ENCODE results near the gene SLC26A2. TPM values are rescaled to one million over a fixed set of nuclear protein-coding genes. Genes with fewer than 3 reads are reported as not detected.

SLC26A2 gene
- total and polyA plus RNA-seq, 2 donors from 2014 or later = 2.2 to 18.4 TPM

DNA sequence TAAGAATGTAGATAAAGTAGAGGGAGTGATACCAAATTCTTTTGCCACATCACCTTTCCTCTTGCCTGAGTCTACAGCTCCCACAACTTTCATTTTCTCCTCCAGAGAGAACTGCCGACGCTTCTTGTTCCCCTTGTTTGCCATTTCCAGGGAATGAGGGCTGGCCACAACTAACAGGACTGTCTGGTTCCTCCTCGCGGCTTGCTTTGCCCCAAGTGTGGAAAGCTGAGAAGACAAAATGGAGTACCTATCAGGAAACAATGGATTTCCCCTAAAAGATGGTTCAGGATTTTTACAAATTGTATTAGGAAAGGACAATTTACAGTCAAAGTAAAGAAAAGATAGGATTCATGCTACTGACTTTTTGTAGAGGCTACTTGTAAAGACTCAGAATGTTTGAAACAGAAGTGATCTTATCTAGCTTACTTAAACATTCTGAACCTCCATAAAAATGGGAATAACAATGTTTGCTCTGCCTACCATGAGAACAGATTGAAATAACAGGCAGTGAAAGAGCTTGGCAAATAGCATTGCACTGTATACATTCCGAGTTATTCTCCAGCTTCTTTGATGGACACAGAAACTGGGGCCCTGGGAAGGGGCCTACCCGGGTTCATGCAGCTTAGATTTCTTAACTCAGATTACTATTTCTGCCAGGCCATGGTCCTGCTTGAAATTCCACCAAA, 35.8 kb downstream of the SLC26A2 start:
- Histone ChIP-seq H3K36me3 (ENCODE audit: control insufficient read depth in 2 of 3, insufficient read depth in 3 of 3, low read length in 3 of 3) (peaks cover 0 to 12% (median 3%) of the 10 kb centered on the region in 3 donors), H3K27ac (ENCODE audit: low read depth in 2 of 2, low read length in 2 of 2) (no peak overlapping the region), H3K4me3 (ENCODE audit: low read length in 3 of 3) (no peak overlapping the region), H3K9ac (ENCODE audit: low read length in 3 of 3) (no peak overlapping the region), H3K9me3 (ENCODE audit: control insufficient read depth in 2 of 3, insufficient read depth in 1 of 3, low read length in 3 of 3) (no peaks in the 10 kb centered on the region), H3K27me3 (ENCODE audit: control insufficient read depth, insufficient read depth, low read length) (no peaks in the 10 kb centered on the region), H3K4me1 (ENCODE audit: control insufficient read depth in 2 of 3, insufficient read depth in 2 of 3, low read depth in 1 of 3, low read length in 3 of 3) (peaks cover 0 to 13% (median 0%) of the 10 kb centered on the region in 3 donors)
- DNase-seq (no peak), FAIRE-seq (no peak)
- no peak for TF ChIP-seq CTCF (IDR thresholded peaks at IDR 0.05; ENCODE audit: borderline replicate concordance, extremely low read depth, insufficient read depth)
- intact Hi-C loops (cut with DNase I) = loop anchor here (5.0 to 10.0 kb wide), 2 partner anchors 164 to 362 kb away; no protein-coding TSS in a partner anchor

GRCh38 chr5:149998281-149998680, 37.7 kb downstream of the SLC26A2 start:
- intact Hi-C loops (cut with DNase I) = loop anchor here (5.0 to 10.0 kb wide), 2 partner anchors 166 to 363 kb away; no protein-coding TSS in a partner anchor
- FAIRE-seq = no peak
- TF ChIP-seq CTCF (IDR thresholded peaks at IDR 0.05; ENCODE audit: borderline replicate concordance, extremely low read depth, insufficient read depth) = no peak
- DNase-seq = no peak
- no peaks in the 10 kb centered on the region for H3K27me3 ChIP-seq (ENCODE audit: control insufficient read depth, insufficient read depth, low read length)
- H3K9me3 ChIP-seq (ENCODE audit: control insufficient read depth in 2 of 3, insufficient read depth in 1 of 3, low read length in 3 of 3) = no peaks in the 10 kb centered on the region
- no peak overlapping the region for H3K9ac ChIP-seq (ENCODE audit: low read length in 3 of 3)
- H3K4me3 ChIP-seq (ENCODE audit: low read length in 3 of 3) = no peak overlapping the region
- H3K36me3 ChIP-seq (ENCODE audit: control insufficient read depth in 2 of 3, insufficient read depth in 3 of 3, low read length in 3 of 3) = peaks cover 0 to 12% (median 3%) of the 10 kb centered on the region in 3 donors
- no peak overlapping the region for H3K27ac ChIP-seq (ENCODE audit: low read depth in 2 of 2, low read length in 2 of 2)
- H3K4me1 ChIP-seq (ENCODE audit: control insufficient read depth in 2 of 3, insufficient read depth in 2 of 3, low read depth in 1 of 3, low read length in 3 of 3) = peaks cover 0 to 17% (median 0%) of the 10 kb centered on the region in 3 donors

- Histone ChIP-seq H3K36me3 (ENCODE audit: control insufficient read depth in 2 of 3, insufficient read depth in 3 of 3, low read length in 3 of 3) (peaks cover 0 to 9% (median 3%) of the 10 kb centered on the region in 3 donors), H3K27ac (ENCODE audit: low read depth in 2 of 2, low read length in 2 of 2) (no peak overlapping the region), H3K9ac (ENCODE audit: low read length in 3 of 3) (peak overlapping the region in 2 of 3 donors; percentile 5 to 93), H3K9me3 (ENCODE audit: control insufficient read depth in 2 of 3, insufficient read depth in 1 of 3, low read length in 3 of 3) (no peaks in the 10 kb centered on the region), H3K4me1 (ENCODE audit: control insufficient read depth in 2 of 3, insufficient read depth in 2 of 3, low read depth in 1 of 3, low read length in 3 of 3) (peaks cover 0 to 17% (median 0%) of the 10 kb centered on the region in 3 donors), H3K27me3 (ENCODE audit: control insufficient read depth, insufficient read depth, low read length) (no peaks in the 10 kb centered on the region), H3K4me3 (ENCODE audit: low read length in 3 of 3) (peak overlapping the region; percentile 87 to 99 (median 98))
- no peak for DNase-seq
- no peak for FAIRE-seq
- no peak for TF ChIP-seq CTCF (IDR thresholded peaks at IDR 0.05; ENCODE audit: borderline replicate concordance, extremely low read depth, insufficient read depth)
- intact Hi-C loops (cut with DNase I) = loop anchor here (5.0 to 10.0 kb wide), 2 partner anchors 167 to 365 kb away; no protein-coding TSS in a partner anchor
These were observed 38.8 kb downstream of the SLC26A2 start for GRCh38 chr5:149999359-149999758.
